NB4 (cell line): ENCODE results near the gene CDH11.

Experiments
- CTCF ChIP-seq: IDR thresholded peaks from one replicate; pipeline ENCODE4 v1.5.1; 2012; ENCODE audit warnings: low read depth, low read length
- MAX ChIP-seq: IDR thresholded peaks from 2 replicates; pipeline ENCODE4 v1.6.1; 2011; ENCODE audit warnings: low read depth, low read length
- POLR2A ChIP-seq: IDR thresholded peaks from 2 replicates; pipeline ENCODE4 v1.6.1; 2011; ENCODE audit warnings: mild to moderate bottlenecking; ENCODE audit not compliant: insufficient read length; ENCODE audit errors: extremely low read depth

GRCh38 chr16:65002265-65002664 is 119.6 kb downstream of the CDH11 start:
- TF ChIP-seq CTCF, result no peak
- TF ChIP-seq POLR2A, result no peak
- TF ChIP-seq MAX, result no peak
